Bronchial epithelial cell (primary cell): ENCODE measurements around the gene FAM210A. TPM values are rescaled to one million over a fixed set of nuclear protein-coding genes. Genes with fewer than 3 reads are reported as not detected.
"Not testable (repeated sequence)": the region's sequence is repeated elsewhere in the genome, so short reads cannot be mapped to it uniquely, and the experiment has no call there.

Source experiments
- DNase-seq: peaks from one replicate; pipeline ENCODE4 v3.0.0-alpha.2; 2010; ENCODE audit warnings: low read depth
- FAIRE-seq: peaks from 2 replicates; lab custom pipeline; 2011; peaks lifted over from hg19 to GRCh38; lab: Jason Lieb, UNC
- H3K27me3 ChIP-seq: 2 replicates; pipeline ENCODE4 v1.5.1; 2011; ENCODE audit warnings: low read length; ENCODE audit not compliant: control insufficient read depth, insufficient read depth
- H3K36me3 ChIP-seq: 2 replicates; pipeline ENCODE4 v1.5.1; 2011; ENCODE audit warnings: low read length; ENCODE audit not compliant: control insufficient read depth, insufficient read depth
- H3K4me3 ChIP-seq: 2 replicates; pipeline ENCODE4 v1.5.1; 2011; ENCODE audit warnings: mild to moderate bottlenecking, low read depth, low read length, control low read depth
- total RNA-seq: library from RNA; depleted of rRNA; stranded (reverse); fragments of >200 nt; gene quantifications from 2 replicates; pipeline ENCODE4 v1.2.1, GENCODE V29; 2014
- TF ChIP-seq, protein P1 (sequence below): IDR thresholded peaks from 2 replicates; pipeline ENCODE4 v1.5.1; 2011; ENCODE audit warnings: mild to moderate bottlenecking, moderate library complexity, low read length, control low read depth, inconsistent platforms; ENCODE audit not compliant: insufficient read depth, severe bottlenecking

The FAM210A gene
- total RNA-seq, 1 donor from 2014 or later = 49.8 TPM

DNA sequence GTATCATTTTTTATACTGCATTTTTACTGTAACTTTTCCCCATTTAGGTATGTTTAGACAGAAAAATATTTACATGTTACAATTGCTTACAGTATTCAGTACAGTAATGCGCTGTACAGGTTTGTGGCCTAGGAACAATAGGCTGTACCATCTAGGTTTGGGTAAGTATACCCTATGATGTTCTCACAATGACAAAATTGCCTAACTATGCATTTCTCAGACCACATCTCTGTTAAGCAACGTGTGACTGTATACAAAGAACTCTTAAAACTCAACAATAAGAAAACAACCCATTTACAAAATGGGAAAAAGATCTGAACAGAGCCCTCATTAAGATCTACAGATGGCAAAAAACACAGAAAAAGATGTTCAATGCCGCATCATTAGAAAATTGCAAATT is 29.4 kb downstream of the FAM210A start:
- no peaks in the 10 kb centered on the region for H3K27me3 ChIP-seq
- TF ChIP-seq, protein P1, sequence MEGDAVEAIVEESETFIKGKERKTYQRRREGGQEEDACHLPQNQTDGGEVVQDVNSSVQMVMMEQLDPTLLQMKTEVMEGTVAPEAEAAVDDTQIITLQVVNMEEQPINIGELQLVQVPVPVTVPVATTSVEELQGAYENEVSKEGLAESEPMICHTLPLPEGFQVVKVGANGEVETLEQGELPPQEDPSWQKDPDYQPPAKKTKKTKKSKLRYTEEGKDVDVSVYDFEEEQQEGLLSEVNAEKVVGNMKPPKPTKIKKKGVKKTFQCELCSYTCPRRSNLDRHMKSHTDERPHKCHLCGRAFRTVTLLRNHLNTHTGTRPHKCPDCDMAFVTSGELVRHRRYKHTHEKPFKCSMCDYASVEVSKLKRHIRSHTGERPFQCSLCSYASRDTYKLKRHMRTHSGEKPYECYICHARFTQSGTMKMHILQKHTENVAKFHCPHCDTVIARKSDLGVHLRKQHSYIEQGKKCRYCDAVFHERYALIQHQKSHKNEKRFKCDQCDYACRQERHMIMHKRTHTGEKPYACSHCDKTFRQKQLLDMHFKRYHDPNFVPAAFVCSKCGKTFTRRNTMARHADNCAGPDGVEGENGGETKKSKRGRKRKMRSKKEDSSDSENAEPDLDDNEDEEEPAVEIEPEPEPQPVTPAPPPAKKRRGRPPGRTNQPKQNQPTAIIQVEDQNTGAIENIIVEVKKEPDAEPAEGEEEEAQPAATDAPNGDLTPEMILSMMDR = no peak
- H3K36me3 ChIP-seq = no peaks in the 10 kb centered on the region
- FAIRE-seq = no peak
- peak; percentile 37 for DNase-seq
- no peak overlapping the region for H3K4me3 ChIP-seq

DNA sequence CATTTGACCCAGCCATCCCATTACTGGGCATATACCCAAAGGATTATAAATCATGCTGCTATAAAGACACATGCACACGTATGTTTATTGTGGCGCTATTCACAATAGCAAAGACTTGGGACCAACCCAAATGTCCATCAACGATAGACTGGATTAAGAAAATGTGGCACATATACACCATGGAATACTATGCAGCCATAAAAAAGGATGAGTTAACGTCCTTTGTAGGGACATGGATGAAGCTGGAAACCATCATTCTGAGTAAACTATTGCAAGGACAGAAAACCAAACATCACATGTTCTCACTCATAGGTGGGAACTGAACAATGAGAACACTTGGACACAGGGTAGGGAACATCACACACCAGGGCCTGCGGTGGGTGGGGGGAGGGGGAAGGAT is 31.0 kb downstream of the FAM210A start:
- not testable (repeated sequence) for H3K36me3 ChIP-seq, H3K27me3 ChIP-seq, DNase-seq, H3K4me3 ChIP-seq, FAIRE-seq

DNA sequence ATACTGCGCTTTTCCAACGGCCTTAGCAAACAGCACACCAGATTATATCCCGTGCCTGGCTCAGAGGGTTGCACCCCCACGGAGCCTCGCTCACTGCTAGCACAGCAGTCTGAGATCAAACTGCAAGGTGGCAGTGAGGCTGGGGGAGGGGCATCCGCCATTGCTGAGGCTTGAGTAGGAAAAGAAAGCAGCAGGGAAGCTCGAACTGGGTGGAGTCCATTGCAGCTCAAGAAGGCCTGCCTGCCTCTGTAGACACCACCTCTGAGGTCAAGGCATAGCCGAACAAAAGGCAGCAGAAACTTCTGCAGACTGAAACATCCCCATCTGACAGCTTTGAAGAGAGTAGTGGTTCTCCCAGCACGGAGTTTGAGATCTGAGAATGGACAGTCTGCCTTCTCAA is 36.3 kb downstream of the FAM210A start:
- H3K4me3 ChIP-seq, FAIRE-seq, H3K27me3 ChIP-seq, H3K36me3 ChIP-seq, DNase-seq: not testable (repeated sequence)

DNA sequence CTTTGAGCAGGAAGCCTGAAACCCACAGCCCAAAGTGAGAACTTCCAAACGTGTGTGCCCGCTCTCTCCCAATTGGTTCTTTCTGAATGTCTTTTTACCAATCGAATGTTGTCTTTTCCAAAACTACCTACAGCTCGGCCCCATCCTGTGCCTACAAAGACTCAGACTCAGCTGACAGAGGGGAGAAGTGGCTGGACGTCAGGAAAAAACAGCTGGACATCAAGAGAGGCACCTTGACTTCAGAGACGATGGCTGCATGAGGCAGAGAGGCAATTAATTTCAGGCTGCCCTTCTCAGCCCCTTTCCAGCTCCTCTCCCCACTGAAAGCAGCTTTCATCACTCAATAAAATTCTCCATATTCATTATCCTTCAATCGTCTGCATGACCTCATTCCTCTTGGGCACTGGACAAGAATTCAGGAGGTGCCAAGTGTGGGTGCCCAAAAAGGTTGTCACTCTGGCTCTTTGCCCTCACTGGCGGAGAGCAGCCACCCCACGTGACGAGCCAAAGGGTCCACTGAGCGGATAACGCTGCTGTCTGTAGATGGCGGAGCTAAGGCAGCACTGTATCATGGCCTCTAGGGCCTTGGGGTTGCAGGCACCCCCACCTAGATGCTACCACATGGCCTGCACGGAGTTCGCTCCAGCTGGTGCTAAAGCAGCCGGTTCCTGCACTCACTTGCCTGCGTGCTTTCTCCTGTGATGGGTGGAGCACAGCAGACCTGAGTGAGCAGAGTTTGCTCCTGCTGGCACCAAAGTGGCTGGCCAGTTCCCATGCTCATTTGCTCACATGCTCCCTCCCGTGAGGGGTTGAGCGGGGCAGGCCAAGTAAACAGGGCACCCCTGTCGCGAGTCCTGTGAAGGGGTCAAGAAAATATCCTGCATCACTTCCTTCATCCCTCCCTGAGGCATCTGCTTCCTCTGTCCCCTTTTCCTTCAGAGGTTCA is 37.9 kb downstream of the FAM210A start:
- H3K4me3 ChIP-seq = no peak overlapping the region
- DNase-seq (no peak), FAIRE-seq (no peak)
- no peaks in the 10 kb centered on the region for H3K27me3 ChIP-seq
- TF ChIP-seq, protein P1 = no peak
- H3K36me3 ChIP-seq = peaks cover 2% of the 10 kb centered on the region

DNA sequence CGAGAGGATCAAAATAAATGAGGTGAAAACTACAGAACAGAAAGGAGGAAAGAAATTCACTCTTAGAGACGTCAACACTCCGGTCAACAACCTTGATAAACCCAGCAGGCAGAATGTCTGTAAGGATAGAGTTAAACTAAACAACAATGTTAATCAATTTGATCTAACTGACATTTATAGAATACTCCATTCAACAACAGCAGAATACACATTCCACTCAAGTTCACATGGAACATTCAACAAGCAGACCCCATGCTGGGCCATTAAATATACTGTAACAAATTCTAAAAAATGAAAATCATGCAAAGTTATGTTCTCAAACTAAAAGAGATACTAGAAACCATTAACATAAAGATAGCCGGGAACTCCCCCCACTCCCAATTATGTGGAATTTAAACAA is 41.8 kb downstream of the FAM210A start:
- H3K4me3 ChIP-seq = no peak overlapping the region
- peaks cover 4% of the 10 kb centered on the region for H3K36me3 ChIP-seq
- TF ChIP-seq, protein P1 = no peak
- FAIRE-seq (no peak), DNase-seq (no peak)
- no peaks in the 10 kb centered on the region for H3K27me3 ChIP-seq

DNA sequence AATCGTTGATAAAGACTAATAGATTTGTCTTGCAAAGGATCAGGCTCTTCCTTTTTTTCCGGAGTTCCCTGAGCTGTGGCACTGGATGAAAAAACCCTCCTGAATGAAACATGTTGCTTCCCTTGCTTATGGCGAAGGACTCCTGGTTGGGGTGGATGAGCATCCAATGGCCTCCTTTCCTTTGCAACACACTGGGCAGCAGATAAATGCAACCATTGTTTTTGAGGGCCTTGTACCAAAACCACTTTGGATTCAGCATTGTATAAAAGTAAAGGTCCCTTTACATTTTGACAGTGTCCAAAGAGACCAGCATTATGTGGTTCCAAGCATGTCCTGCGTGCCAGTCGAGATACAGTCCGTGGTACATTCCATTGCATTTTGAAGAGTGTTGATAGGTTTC is 44.7 kb downstream of the FAM210A start:
- H3K36me3 ChIP-seq = peaks cover 4% of the 10 kb centered on the region
- H3K4me3 ChIP-seq = no peak overlapping the region
- DNase-seq (no peak), FAIRE-seq (no peak)
- TF ChIP-seq, protein P1 = no peak
- H3K27me3 ChIP-seq = no peaks in the 10 kb centered on the region

DNA sequence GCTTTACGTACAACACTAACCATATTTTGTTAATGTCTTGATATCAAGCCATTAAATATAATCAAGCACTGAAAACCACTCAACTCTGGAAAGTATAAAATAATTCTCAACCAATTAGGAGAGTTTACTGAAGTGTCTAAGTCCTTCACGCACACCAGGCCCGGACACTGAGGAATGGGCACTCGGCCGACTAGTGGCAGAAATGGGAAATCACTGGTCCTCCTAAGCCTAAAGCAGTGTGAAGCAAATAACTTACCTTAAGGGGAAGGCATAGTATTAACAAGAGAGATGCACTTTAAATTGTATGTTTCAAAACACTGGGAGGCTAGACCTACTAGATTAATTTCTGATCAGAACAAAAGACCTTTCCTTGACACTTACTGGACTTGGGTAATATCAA is 45.7 kb downstream of the FAM210A start:
- H3K27me3 ChIP-seq = no peaks in the 10 kb centered on the region
- FAIRE-seq (no peak), DNase-seq (peak; percentile 5)
- TF ChIP-seq, protein P1 = peak; percentile 18
- H3K36me3 ChIP-seq = peaks cover 4% of the 10 kb centered on the region
- H3K4me3 ChIP-seq = no peak overlapping the region

DNA sequence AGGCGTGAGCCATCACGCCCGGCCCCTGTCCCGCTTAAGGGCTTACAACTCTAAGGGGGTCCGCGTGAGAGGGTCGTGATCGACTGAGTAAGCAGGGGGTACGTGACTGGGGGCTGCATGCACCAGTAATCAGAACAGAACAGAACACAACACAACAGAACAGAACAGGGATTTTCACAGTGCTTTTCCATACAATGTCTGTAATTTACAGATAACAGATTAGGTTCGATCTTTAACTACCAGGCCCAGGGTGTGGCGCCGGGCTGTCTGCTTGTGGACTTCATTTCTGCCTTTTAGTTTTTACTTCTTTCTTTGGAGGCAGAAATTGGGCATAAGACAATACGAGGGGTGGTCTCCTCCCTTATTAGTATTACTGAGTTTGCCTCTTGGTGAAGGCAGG is 49.0 kb downstream of the FAM210A start:
- not testable (repeated sequence) for H3K36me3 ChIP-seq, DNase-seq, H3K4me3 ChIP-seq, FAIRE-seq, H3K27me3 ChIP-seq
